PC-3 (cell line): ENCODE measurements around the gene TPCN2.

Experiments
- EZH2 ChIP-seq: fragments of 300-600 bp; sonication (generic); IDR thresholded peaks from one replicate; pipeline ENCODE4 v1.6.1; 2017; ENCODE audit warnings: antibody characterized with exemption, mild to moderate bottlenecking, low read length; ENCODE audit not compliant: unreplicated experiment
- TF ChIP-seq, protein P1 (sequence below): fragments of 300-600 bp; sonication (generic); conservative IDR thresholded peaks from 2 replicates; pipeline ENCODE4 v1.5.1; 2017; ENCODE audit warnings: antibody characterized with exemption, low read depth, mild to moderate bottlenecking, low read length

GRCh38 chr11:69173925-69174581 lies 125.3 kb downstream of the TPCN2 start:
- TF ChIP-seq, protein P1, sequence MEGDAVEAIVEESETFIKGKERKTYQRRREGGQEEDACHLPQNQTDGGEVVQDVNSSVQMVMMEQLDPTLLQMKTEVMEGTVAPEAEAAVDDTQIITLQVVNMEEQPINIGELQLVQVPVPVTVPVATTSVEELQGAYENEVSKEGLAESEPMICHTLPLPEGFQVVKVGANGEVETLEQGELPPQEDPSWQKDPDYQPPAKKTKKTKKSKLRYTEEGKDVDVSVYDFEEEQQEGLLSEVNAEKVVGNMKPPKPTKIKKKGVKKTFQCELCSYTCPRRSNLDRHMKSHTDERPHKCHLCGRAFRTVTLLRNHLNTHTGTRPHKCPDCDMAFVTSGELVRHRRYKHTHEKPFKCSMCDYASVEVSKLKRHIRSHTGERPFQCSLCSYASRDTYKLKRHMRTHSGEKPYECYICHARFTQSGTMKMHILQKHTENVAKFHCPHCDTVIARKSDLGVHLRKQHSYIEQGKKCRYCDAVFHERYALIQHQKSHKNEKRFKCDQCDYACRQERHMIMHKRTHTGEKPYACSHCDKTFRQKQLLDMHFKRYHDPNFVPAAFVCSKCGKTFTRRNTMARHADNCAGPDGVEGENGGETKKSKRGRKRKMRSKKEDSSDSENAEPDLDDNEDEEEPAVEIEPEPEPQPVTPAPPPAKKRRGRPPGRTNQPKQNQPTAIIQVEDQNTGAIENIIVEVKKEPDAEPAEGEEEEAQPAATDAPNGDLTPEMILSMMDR, result no peak
- no peak for TF ChIP-seq EZH2
